Fibroblast of the conjunctiva (primary cell): Measurements from ENCODE around the gene CTSV.
"Not testable (repeated sequence)": the region's sequence is repeated elsewhere in the genome, so short reads cannot be mapped to it uniquely, and the experiment has no call there.

Experiments
- DNase-seq: peaks from one replicate; pipeline ENCODE4 v3.0.0-alpha.2; 2010; ENCODE audit warnings: low read depth

The CTSV gene

DNA sequence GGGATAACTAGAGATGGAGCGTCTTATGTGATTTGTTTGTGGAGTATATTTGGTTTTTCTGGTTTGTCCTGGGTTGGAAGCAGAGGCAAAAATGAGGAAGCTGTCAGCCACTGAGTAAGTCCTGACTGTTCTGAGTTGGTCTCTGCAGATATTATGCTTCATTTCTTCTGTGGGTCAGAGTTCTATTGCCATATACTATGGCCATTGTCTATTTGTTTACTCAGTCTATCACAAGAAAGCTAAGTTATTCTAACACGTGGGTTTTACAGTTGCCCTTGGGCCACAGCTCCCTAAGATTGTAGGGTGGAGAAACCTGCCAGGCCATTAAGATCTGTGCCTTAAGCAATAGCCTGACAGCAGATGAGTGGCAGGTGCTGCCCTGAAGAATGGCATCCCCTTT, 3.0 kb upstream of the CTSV start:
- DNase-seq = no peak

DNA sequence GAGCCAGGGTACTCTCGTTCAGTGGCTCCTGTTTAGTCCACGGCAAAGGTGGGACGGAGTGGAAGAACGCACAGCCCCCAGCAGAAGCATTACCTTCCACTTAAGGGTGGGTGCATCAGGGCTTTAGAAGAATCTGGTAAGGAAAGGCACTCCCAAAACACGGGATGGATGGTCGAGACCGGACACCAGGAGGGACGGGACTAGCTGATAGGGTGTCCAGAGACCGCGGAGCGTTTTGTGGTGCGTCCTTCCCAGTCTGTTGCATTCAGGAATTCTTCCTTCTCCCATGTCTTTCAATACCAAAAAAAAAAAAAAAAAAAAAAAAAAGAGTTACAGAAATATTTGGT, 545 bp upstream of the CTSV start:
- no peak for DNase-seq

DNA sequence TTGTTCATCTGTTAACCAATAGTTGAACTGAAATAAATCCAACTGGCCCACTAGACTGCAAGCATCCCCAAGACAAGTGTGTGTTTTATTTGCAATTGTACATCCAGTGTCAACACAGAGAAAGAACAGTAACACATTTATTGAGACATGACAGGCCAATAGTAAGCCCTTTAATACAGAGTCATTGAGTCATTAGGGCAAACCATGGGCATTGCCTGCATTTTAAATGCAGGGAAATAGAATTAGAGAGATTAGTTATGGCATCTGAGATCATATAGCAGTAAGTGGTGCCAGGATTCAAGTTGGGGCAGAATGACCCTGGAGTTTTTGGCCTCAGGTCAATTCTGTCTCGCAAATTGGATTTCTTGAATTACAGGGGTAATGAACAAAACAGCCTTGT, 15.4 kb downstream of the CTSV start:
- DNase-seq = not testable (repeated sequence)

DNA sequence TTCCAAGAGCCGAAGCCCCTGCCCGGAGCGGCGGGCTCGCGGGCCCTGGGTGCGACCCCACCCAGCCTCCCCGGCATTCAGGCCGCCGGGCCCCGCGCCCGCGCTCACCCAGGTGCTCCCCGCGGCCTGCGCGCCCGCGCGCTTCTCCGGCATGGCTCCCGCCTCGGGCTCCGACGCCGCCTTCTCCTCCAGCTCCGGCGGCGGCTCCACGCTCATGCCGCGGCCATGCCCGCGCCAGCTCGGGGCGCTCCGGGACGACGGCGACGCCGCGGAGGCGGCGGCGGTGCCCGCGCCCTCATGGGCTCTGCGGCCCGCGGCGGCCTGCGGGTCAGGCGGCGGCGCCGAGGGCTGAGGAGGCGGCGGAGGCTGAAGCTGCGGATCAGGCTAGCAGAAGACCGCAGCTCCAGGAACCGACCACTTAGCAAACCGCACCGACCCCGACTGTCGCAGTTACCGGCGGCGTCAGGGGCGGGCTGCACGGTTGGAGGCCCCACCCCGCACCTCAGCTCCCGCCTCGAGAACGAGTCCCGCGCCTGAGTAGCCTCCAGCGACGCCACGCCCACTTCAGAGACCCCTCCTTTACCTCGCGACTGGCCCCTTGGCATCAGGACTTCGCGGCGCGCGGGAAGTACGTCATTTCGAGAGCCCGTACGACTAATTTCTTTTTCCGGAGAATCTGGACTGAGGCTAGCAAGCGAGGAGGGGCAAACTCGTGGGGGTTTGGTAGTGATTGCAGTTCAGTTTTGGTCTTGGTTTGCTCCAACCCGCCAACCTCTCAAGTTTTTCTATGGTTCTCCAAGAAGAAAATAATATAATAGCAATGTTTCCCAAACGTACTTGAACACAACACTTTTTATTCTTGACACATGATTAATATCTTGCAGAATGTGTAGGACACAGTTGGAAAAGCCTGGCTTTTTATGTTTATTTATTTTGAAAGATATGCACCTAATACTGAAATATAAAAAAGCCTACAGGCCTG, 25.5 kb downstream of the CTSV start:
- peak; percentile 41 for DNase-seq

DNA sequence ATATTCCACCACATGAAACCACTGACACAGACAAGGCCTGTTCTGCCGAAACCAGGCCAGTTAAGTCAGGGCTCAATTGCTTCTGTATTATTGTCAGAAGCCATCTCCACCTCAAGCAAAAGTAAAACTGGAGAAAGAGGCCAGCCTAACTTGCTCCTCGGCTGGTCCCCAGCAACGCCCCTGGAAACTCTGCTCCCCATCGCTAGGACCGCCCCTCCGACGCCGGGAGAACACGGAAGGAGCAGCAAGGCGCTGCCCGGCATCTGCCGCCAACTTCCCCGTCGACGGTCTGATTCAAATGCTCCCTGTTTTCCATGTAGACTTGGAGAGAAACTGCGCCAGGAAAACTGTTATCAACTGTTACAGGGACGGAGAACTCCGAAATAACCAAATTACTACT, 26.3 kb downstream of the CTSV start:
- not testable (repeated sequence) for DNase-seq

DNA sequence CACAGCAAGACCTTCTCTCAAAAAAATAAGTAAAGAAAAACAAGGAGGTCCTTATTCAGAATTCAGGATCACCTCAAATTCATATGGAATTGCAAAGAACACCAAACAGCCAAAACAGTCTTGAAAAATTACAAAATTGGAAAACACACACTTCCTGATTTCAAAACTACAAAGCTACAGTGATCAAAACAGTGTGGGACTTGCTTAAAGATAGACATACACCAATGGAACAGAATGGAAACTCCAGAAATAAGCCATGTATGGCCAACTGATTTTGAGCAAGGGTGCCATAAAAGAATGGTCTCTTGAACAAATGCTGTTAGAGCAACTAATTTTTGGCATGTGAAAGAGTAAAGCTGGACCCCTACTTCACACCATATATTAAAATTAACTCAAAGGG, 36.7 kb downstream of the CTSV start:
- DNase-seq = not testable (repeated sequence)

DNA sequence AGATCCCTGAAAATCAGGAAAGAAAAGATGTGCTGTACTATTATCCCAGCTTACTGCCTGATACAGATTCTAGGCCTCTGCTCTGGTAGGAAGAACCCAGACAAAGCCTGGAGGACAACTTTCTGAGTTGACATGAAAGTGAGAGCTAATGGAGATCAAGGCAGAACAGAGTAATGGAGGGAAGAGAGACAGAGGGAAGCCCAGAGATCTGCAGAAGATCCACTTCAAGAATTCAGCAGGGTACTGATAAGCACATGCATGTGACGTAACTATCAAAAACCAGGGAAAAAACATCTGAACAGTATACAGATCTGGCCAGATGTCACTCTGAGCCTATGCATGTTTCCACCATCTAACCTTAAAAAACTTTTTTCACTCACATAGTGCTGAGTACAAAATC, 37.6 kb downstream of the CTSV start:
- DNase-seq = not testable (repeated sequence)

DNA sequence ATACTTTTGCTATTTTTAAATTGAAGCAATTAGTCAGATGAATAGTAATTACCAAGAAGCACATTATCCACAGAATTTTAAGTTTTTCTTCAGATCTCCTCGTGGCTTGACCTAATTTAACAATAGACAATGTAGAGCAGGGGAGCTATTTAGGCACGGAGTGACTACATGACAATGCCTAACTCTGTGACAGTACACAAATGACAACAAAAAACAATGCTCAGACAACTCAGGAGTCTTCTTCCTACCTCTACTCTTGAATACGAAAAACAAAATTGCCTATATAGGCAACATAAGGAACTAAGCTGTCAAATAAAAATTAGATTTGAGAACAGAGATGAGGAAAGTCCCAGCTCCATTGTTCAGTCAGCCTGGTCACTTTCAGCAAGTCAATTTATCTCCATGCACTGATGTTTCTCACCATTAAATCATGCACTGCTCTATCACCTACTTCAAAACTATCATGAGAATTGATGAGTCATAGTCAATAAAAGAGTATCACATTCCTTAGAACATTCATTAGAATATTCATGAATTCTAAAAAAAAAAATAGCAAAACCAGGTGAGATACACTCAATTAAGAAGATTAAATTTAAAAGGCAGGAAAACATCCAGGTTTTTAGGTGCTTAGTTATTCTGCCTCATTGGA, 38.7 kb downstream of the CTSV start:
- DNase-seq = not testable (repeated sequence)

DNA sequence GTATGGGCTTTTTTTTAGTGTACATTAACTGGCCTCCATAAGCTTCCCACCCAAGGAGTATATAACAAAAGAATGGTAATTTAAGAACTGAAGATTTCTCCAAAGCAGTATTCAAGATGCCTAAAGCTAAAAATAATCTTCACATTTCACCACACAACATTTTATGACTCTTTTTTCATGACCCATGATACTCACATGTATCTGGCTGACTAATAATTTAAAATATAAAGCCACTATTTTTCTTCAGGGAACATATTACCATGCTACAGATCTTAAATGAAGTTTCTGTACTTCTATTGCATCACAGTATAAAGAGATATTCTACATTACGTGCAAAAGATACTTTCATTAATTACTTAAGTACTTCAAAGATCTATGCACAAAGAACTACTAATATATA, 39.2 kb downstream of the CTSV start:
- DNase-seq = not testable (repeated sequence)

DNA sequence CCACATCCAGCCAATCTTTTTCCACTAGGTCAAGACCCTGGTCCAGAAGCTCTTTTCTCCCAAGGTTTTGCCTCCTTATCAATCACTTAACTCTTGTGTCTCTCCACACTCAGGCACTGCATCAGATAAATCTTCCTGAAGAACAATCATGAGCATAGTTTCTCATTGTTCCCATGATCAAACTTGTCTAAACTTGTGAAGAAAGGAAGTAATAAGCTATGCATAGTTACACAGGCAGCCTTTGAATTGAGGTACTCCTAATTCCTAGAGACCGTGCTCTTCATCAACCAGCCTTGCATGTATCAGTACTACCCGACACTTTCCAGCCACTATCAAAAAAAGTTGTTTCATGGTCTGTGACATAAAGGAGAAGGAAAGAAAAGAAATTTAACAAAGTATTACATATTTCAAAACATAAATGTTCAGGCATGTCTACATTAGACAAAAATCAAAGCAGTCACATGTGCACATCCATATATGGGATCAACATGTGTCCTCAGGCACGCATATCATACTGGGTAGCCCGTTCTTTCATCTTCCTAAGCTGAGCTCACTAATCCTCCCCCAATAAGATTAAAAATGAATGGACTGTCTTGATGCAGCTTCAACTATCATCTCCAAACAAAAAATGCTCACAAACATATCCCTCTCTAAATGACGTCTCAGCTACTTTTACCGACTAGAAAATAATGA, 41.8 kb downstream of the CTSV start:
- not testable (repeated sequence) for DNase-seq

DNA sequence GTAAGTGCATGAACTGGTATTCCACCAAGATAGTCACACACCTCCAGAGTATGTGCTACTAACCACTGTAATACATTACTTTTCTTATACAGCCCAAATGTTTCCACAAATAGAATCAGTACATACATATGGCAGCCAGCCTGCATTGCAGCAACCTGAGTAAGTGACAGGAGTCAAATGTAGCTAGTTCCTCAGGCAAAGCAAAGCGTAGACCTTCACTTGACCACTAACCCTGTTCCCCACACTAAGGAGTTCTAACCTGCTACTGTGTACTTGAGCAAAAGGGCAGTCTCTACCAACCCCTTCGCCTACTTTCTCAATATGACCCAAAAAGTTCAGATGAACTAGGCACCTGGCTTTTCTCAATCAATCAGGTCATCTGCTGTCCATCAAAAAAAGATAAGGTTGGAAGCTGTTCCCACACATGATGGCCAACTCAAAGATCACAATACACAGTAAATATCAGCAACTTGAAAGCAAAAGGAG, 44.4 kb downstream of the CTSV start:
- DNase-seq = not testable (repeated sequence)

DNA sequence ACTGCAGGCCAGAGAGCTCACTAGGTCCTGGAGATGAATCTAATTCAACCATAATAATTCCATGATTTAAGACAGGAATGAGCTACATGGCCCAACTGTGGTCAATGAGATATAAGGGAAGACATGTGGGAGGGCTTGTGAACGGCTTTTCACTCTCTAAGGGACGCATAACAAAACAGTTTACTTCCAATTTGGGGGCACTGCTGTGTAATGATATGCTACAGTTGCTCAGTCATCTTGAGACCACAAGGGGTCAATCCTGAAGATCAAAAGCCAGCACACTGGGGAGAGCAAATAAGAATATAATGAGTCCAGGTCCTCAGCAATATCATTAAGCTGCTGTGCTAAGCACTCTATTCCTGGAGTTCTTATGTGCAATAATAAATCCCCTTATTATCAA, 46.6 kb downstream of the CTSV start:
- DNase-seq = not testable (repeated sequence)

DNA sequence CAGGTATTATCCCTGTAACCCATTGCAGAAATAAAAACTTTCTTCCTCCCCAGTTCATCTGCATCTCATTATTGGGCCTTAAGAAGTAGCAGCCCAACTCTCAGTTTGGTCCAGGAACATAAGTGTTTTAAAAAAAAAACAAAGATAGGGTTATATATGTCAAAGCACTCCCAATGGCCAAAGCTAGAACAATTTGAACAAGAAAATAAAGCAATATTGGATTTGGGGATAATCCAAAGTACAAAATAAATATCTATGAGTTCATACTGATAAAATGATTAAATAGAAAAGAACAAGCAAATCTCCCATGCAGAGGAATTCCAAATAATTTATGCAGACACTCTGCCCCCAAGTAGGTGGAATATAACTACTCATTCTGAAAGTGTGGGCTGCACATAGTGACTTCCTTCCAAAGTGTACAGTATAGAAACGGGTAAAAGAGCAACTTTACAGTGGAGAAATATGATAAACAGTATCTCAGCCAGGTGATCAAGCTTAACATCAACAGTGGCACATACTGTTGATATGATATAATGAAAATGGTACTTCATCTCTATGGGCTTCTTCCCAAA, 49.1 kb downstream of the CTSV start:
- not testable (repeated sequence) for DNase-seq

DNA sequence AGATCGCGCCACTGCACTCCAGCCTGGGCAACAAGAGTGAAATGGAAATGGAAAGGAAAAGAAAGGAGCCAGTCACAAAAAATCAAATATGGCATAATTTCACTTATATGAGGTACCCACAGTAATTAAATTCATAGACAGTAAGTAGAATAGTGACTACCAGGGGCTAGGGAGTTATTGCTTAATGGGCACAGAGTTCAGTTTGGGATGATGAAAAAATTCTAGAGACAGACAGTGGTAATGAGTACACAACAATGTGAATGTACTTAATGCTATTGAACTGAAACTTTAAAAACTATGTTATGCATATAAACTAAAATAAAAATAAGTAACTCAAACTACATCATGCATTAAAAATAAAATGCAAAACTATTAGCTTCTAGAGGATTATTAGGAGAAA, 54.1 kb downstream of the CTSV start:
- DNase-seq = not testable (repeated sequence)

DNA sequence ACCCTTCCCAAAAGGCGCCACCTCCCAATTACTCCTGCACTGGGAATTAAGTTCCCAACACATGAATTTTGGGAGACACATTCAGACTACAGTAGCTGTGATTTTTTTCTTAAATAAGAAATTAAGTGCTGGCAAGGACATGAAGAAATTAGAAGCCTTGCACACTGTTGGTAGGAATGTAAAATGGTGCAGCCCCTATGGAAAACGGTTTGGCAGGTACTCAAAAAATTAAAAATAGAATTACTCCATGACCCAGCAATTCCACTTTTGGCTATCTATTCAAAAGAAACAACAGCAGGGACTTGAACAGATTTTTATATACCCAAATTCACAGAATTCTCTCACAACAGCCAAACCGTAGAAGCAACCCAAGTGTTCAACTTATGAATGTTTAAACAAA, 54.8 kb downstream of the CTSV start:
- not testable (repeated sequence) for DNase-seq

DNA sequence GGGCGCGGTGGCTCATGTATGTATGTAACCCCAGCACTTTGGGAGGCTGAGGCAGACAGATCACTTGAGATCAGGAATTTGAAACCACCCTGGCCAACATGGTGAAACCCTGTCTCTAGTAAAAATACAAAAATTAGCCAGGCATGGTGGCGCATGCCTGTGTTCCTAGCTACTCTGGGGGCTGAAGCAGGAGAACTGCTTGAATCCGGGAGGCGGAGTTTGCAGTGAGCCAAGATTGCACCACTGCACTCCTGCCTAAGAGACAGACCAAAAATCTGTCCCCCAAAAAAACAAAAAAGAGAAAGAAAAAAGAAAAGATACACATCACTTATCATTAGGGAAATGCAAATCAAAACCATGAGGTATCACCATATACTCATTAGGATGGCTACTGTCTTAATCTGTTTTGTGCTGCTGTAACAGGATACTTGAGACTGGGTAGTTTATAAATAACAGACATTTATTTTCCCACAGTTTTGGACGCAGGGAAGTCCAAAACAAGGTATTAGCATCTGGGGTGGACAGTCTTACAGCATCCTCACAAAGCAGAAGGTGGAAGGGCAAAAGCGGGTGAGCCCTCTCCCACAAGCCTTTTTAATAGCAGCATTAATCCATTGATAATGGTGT, 55.3 kb downstream of the CTSV start:
- DNase-seq = not testable (repeated sequence)
